Spinal cord (tissue), 10 donors: Measurements from ENCODE around the gene RFTN1. TPM values are rescaled to one million over a fixed set of nuclear protein-coding genes. Genes with fewer than 3 reads are reported as not detected.
A peak's percentile ranks its signal among the peaks of the same experiment; 100 is the strongest.

Source experiments
- DNase-seq, 6 donors: peaks; one replicate each; pipeline versions ENCODE4 v3.0.0 to v3.0.0-alpha.2; 2013 to 2015; ENCODE audit warnings: low spot score in 6 of 6, low read depth in 4 of 6
- H3K27ac ChIP-seq: one replicate; pipeline ENCODE4 v1.5.1; 2013; ENCODE audit warnings: low read depth, low read length, control low read depth
- H3K27me3 ChIP-seq: one replicate; pipeline ENCODE4 v1.6.1; 2013; ENCODE audit warnings: low read length; ENCODE audit not compliant: control insufficient read depth, insufficient read depth
- H3K36me3 ChIP-seq: one replicate; pipeline ENCODE4 v1.6.1; 2013; ENCODE audit warnings: low read length; ENCODE audit not compliant: control insufficient read depth, insufficient read depth
- H3K4me1 ChIP-seq: one replicate; pipeline ENCODE4 v1.6.1; 2013; ENCODE audit warnings: low read length; ENCODE audit not compliant: control insufficient read depth, insufficient read depth
- H3K4me3 ChIP-seq: one replicate; pipeline ENCODE4 v1.5.1; 2013; ENCODE audit warnings: low read depth, low read length, control low read depth
- H3K9me3 ChIP-seq: one replicate; pipeline ENCODE4 v1.6.1; 2013; ENCODE audit warnings: low read length; ENCODE audit not compliant: control insufficient read depth, insufficient read depth
- WGBS: methylation state at CpG from one replicate; pipeline ENCODE4 v1.1.5; 2013; ENCODE audit warnings: missing lambda C conversion rate; ENCODE audit not compliant: insufficient coverage; 5-methylcytosine and 5-hydroxymethylcytosine counted together
- polyA plus RNA-seq, 2 donors: library from polyadenylated mRNA; unstranded; fragments of 120-200 nt; gene quantifications; one replicate each; pipeline ENCODE4 v1.2.1, GENCODE V29; 2013; ENCODE audit not compliant: insufficient read length in 2 of 2
- total RNA-seq, 2 donors: library from RNA; depleted of rRNA in 1 of 2; stranded (reverse); fragments of 120-200 nt in 1 of 2; fragments of >200 nt in 1 of 2; gene quantifications; one replicate each; pipeline versions ENCODE4 v1.2.3 to v1.2.4, GENCODE V29; 2013 to 2014
- donor health status: healthy.

Gene RFTN1
- total and polyA plus RNA-seq, 4 donors, result 15.6 to 26.8 (median 25.7) TPM

GRCh38 chr3:16533928-16534574 is 20.6 kb upstream of the RFTN1 start:
- no peaks in the 10 kb centered on the region for H3K36me3 ChIP-seq
- no peaks in the 10 kb centered on the region for H3K9me3 ChIP-seq
- no peak overlapping the region for H3K4me3 ChIP-seq
- H3K27me3 ChIP-seq, result no peaks in the 10 kb centered on the region
- 91% methylated on average over 1 of the region's 5 CpGs for WGBS
- no peak overlapping the region for H3K27ac ChIP-seq
- DNase-seq, result no peak
- no peaks in the 10 kb centered on the region for H3K4me1 ChIP-seq

GRCh38 chr3:16529264-16529663 is 15.8 kb upstream of the RFTN1 start:
- Histone ChIP-seq H3K27ac (no peak overlapping the region), H3K9me3 (no peaks in the 10 kb centered on the region), H3K4me3 (no peak overlapping the region), H3K4me1 (no peaks in the 10 kb centered on the region), H3K36me3 (no peaks in the 10 kb centered on the region), H3K27me3 (no peaks in the 10 kb centered on the region)
- DNase-seq, result peak in 1 of 6 donors; percentile 25
- 100% methylated on average over 1 of the region's 1 CpG for WGBS

GRCh38 chr3:16528581-16528993 is 15.1 kb upstream of the RFTN1 start:
- no peaks in the 10 kb centered on the region for H3K9me3 ChIP-seq
- DNase-seq, result no peak
- no peaks in the 10 kb centered on the region for H3K36me3 ChIP-seq
- no peak overlapping the region for H3K27ac ChIP-seq
- no peak overlapping the region for H3K4me3 ChIP-seq
- no peaks in the 10 kb centered on the region for H3K27me3 ChIP-seq
- H3K4me1 ChIP-seq, result no peaks in the 10 kb centered on the region
- WGBS, result 80% methylated on average over 4 of the region's 4 CpGs

GRCh38 chr3:16528106-16528505 is 14.6 kb upstream of the RFTN1 start:
- H3K9me3 ChIP-seq, result no peaks in the 10 kb centered on the region
- H3K27me3 ChIP-seq, result no peaks in the 10 kb centered on the region
- H3K4me3 ChIP-seq, result no peak overlapping the region
- no peaks in the 10 kb centered on the region for H3K36me3 ChIP-seq
- no peaks in the 10 kb centered on the region for H3K4me1 ChIP-seq
- DNase-seq, result no peak
- no peak overlapping the region for H3K27ac ChIP-seq
- 100% methylated on average over 1 of the region's 5 CpGs for WGBS

- 100% methylated on average over 1 of the region's 2 CpGs for WGBS
- Histone ChIP-seq H3K36me3 (no peaks in the 10 kb centered on the region), H3K9me3 (no peaks in the 10 kb centered on the region), H3K4me3 (no peak overlapping the region), H3K27me3 (no peaks in the 10 kb centered on the region), H3K27ac (no peak overlapping the region), H3K4me1 (no peaks in the 10 kb centered on the region)
- DNase-seq, result no peak
Measured at GRCh38 chr3:16524196-16524595, 10.7 kb upstream of the RFTN1 start.

- no CpG with 5 or more reads among the region's 2 CpGs for WGBS
- no peak for DNase-seq
- Histone ChIP-seq H3K27me3 (no peaks in the 10 kb centered on the region), H3K4me3 (no peak overlapping the region), H3K4me1 (no peaks in the 10 kb centered on the region), H3K36me3 (no peaks in the 10 kb centered on the region), H3K27ac (no peak overlapping the region), H3K9me3 (no peaks in the 10 kb centered on the region)
Measured at GRCh38 chr3:16523778-16524177, 10.3 kb upstream of the RFTN1 start.

GRCh38 chr3:16522834-16523233 is 9.3 kb upstream of the RFTN1 start:
- DNase-seq, result no peak
- no peak overlapping the region for H3K27ac ChIP-seq

GRCh38 chr3:16520970-16521881 is 7.7 kb upstream of the RFTN1 start:
- no peaks in the 10 kb centered on the region for H3K36me3 ChIP-seq
- no peak overlapping the region for H3K27ac ChIP-seq
- WGBS, result 8% methylated on average over 2 of the region's 5 CpGs
- DNase-seq, result peak in 2 of 6 donors; percentile 59 to 74
- H3K9me3 ChIP-seq, result no peaks in the 10 kb centered on the region
- H3K4me1 ChIP-seq, result peaks cover 6% of the 10 kb centered on the region
- no peak overlapping the region for H3K4me3 ChIP-seq
- H3K27me3 ChIP-seq, result no peaks in the 10 kb centered on the region

More at GRCh38 chr3:16522834-16523233, 9.3 kb upstream of the RFTN1 start:
- Histone ChIP-seq H3K9me3 (no peaks in the 10 kb centered on the region), H3K36me3 (no peaks in the 10 kb centered on the region), H3K27me3 (no peaks in the 10 kb centered on the region), H3K4me3 (no peak overlapping the region), H3K4me1 (no peaks in the 10 kb centered on the region)

- no peaks in the 10 kb centered on the region for H3K27me3 ChIP-seq
- H3K27ac ChIP-seq, result no peak overlapping the region
- no peaks in the 10 kb centered on the region for H3K36me3 ChIP-seq
- WGBS, result 45% methylated on average over 4 of the region's 6 CpGs
- H3K4me1 ChIP-seq, result peaks cover 6% of the 10 kb centered on the region
- H3K9me3 ChIP-seq, result no peaks in the 10 kb centered on the region
- DNase-seq, result no peak
- no peak overlapping the region for H3K4me3 ChIP-seq
Measured at GRCh38 chr3:16520241-16520969, 6.9 kb upstream of the RFTN1 start.
